Astrocyte (in vitro differentiated cells and primary cell): Measurements from ENCODE around the gene KRTAP10-6. TPM values are rescaled to one million over a fixed set of nuclear protein-coding genes. Genes with fewer than 3 reads are reported as not detected.

Source experiments
- DNase-seq: peaks from one replicate; pipeline ENCODE4 v3.0.0-alpha.2; 2010; ENCODE audit warnings: low read depth
- FAIRE-seq: peaks from 2 replicates; lab custom pipeline; 2011; peaks lifted over from hg19 to GRCh38; lab: Jason Lieb, UNC
- H2AFZ ChIP-seq: 2 replicates; pipeline ENCODE4 v1.6.0; 2012; ENCODE audit warnings: low read depth, low read length, inconsistent platforms
- H3K27ac ChIP-seq: 2 replicates; pipeline ENCODE4 v1.5.1; 2011; ENCODE audit warnings: low read depth, low read length, inconsistent platforms
- H3K27me3 ChIP-seq: 2 replicates; pipeline ENCODE4 v1.6.0; 2011; ENCODE audit warnings: low read length, inconsistent platforms; ENCODE audit not compliant: insufficient read depth
- H3K36me3 ChIP-seq: 2 replicates; pipeline ENCODE4 v1.5.1; 2011; ENCODE audit warnings: low read length, inconsistent platforms; ENCODE audit not compliant: insufficient read depth
- H3K4me1 ChIP-seq: 2 replicates; pipeline ENCODE4 v1.5.1; 2011; ENCODE audit warnings: low read length, inconsistent platforms; ENCODE audit not compliant: insufficient read depth
- H3K4me2 ChIP-seq: 2 replicates; pipeline ENCODE4 v1.6.0; 2012; ENCODE audit warnings: low read length, inconsistent platforms
- H3K4me3 ChIP-seq: 2 replicates; pipeline ENCODE4 v1.5.1; 2011; ENCODE audit warnings: low read depth, mild to moderate bottlenecking, low read length, inconsistent platforms; ENCODE audit not compliant: insufficient read depth
- H3K79me2 ChIP-seq: 2 replicates; pipeline ENCODE4 v1.6.0; 2012; ENCODE audit warnings: mild to moderate bottlenecking, low read length, inconsistent platforms; ENCODE audit not compliant: insufficient read depth
- H3K9ac ChIP-seq: 2 replicates; pipeline ENCODE4 v1.6.0; 2012; ENCODE audit warnings: mild to moderate bottlenecking, low read length, inconsistent platforms
- H3K9me3 ChIP-seq: 2 replicates; pipeline ENCODE4 v1.5.1; 2012; ENCODE audit warnings: low read depth, mild to moderate bottlenecking, low read length, inconsistent platforms; ENCODE audit not compliant: insufficient read depth
- H4K20me1 ChIP-seq: 2 replicates; pipeline ENCODE4 v1.6.0; 2012; ENCODE audit warnings: low read length, inconsistent platforms; ENCODE audit not compliant: insufficient read depth
- H3K27ac Mint-ChIP-seq: one replicate; pipeline ENCODE4 v1.8.0; 2021; ENCODE audit warnings: mild to moderate bottlenecking, mixed read lengths; ENCODE audit not compliant: unreplicated experiment
- H3K27me3 Mint-ChIP-seq: one replicate; pipeline ENCODE4 v1.8.0; 2021; ENCODE audit warnings: low read depth, mixed read lengths; ENCODE audit not compliant: unreplicated experiment
- H3K36me3 Mint-ChIP-seq: one replicate; pipeline ENCODE4 v1.8.0; 2021; ENCODE audit warnings: low read depth, mixed read lengths; ENCODE audit not compliant: unreplicated experiment
- H3K4me1 Mint-ChIP-seq: one replicate; pipeline ENCODE4 v1.8.0; 2021; ENCODE audit warnings: low read depth, mixed read lengths; ENCODE audit not compliant: unreplicated experiment
- H3K4me3 Mint-ChIP-seq: one replicate; pipeline ENCODE4 v1.8.0; 2021; ENCODE audit warnings: mild to moderate bottlenecking, moderate library complexity, mixed read lengths; ENCODE audit not compliant: unreplicated experiment
- H3K9me3 Mint-ChIP-seq: one replicate; pipeline ENCODE4 v1.8.0; 2021; ENCODE audit warnings: mild to moderate bottlenecking, mixed read lengths; ENCODE audit not compliant: unreplicated experiment
- CTCF ChIP-seq: IDR thresholded peaks from 2 replicates; pipeline ENCODE4 v1.5.1; 2011; ENCODE audit warnings: low read depth, mild to moderate bottlenecking, inconsistent platforms, low read length, moderate library complexity; ENCODE audit not compliant: insufficient read depth
- EZH2 ChIP-seq: IDR thresholded peaks from 2 replicates; pipeline ENCODE4 v1.6.1; 2012; ENCODE audit warnings: mild to moderate bottlenecking, low read length, inconsistent platforms; ENCODE audit not compliant: insufficient read depth
- total RNA-seq: library from RNA; stranded (reverse); gene quantifications from 2 replicates; pipeline ENCODE4 v1.2.1, GENCODE V29; 2021

Gene KRTAP10-6
- total RNA-seq, 1 donor from 2014 or later: not detected

- no peak overlapping the region for H3K4me3 ChIP-seq
- peaks cover 11% of the 10 kb centered on the region for H3K9me3 Mint-ChIP-seq
- H3K27me3 ChIP-seq: no peaks in the 10 kb centered on the region
- H3K27ac Mint-ChIP-seq: no peak overlapping the region
- no peak overlapping the region for H3K27ac ChIP-seq
- H3K9ac ChIP-seq: no peak overlapping the region
- no peak overlapping the region for H2AFZ ChIP-seq
- FAIRE-seq (no peak), DNase-seq (no peak)
- no peaks in the 10 kb centered on the region for H3K79me2 ChIP-seq
- H3K36me3 ChIP-seq: no peaks in the 10 kb centered on the region
- H3K36me3 Mint-ChIP-seq: peaks cover 2% of the 10 kb centered on the region
- no peak overlapping the region for H3K4me3 Mint-ChIP-seq
- no peaks in the 10 kb centered on the region for H3K4me1 Mint-ChIP-seq
- TF ChIP-seq EZH2 (no peak), CTCF (no peak)
- H3K27me3 Mint-ChIP-seq: peaks cover 41% of the 10 kb centered on the region
- no peaks in the 10 kb centered on the region for H4K20me1 ChIP-seq
- peaks cover 3% of the 10 kb centered on the region for H3K9me3 ChIP-seq
- H3K4me2 ChIP-seq: no peak overlapping the region
- H3K4me1 ChIP-seq: no peaks in the 10 kb centered on the region
These were observed 11.0 kb upstream of the KRTAP10-6 start for GRCh38 chr21:44603109-44603875.

GRCh38 chr21:44602463-44602850, 10.2 kb upstream of the KRTAP10-6 start:
- Mint-ChIP-seq H3K4me3 (no peak overlapping the region), H3K4me1 (no peaks in the 10 kb centered on the region), H3K36me3 (peaks cover 2% of the 10 kb centered on the region), H3K27me3 (peaks cover 36% of the 10 kb centered on the region), H3K9me3 (peaks cover 17% of the 10 kb centered on the region), H3K27ac (no peak overlapping the region)
- Histone ChIP-seq H4K20me1 (no peaks in the 10 kb centered on the region), H3K4me1 (no peaks in the 10 kb centered on the region), H3K36me3 (no peaks in the 10 kb centered on the region), H3K4me2 (no peak overlapping the region), H3K9me3 (peaks cover 6% of the 10 kb centered on the region), H3K27me3 (no peaks in the 10 kb centered on the region), H3K4me3 (no peak overlapping the region), H2AFZ (no peak overlapping the region), H3K27ac (no peak overlapping the region), H3K9ac (no peak overlapping the region), H3K79me2 (no peaks in the 10 kb centered on the region)
- FAIRE-seq: no peak
- no peak for DNase-seq
- TF ChIP-seq CTCF (no peak), EZH2 (no peak)
